ENCODE data around the gene PRDM12. TPM values are rescaled to one million over a fixed set of nuclear protein-coding genes. Genes with fewer than 3 reads are reported as not detected.

The PRDM12 gene
- total RNA-seq, 2 donors from 2014 or later = not detected

- ATAC-seq (no peak), DNase-seq (peak in 1 of 4 donors; percentile 43)
- Histone ChIP-seq H3K27me3 (no peaks in the 10 kb centered on the region), H3K4me3 (no peak overlapping the region), H3K9me3 (no peaks in the 10 kb centered on the region), H3K36me3 (replicated peaks in 1 of 2; ENCODE audit: insufficient read depth in 1 of 2, low read depth in 2 of 2) (peaks cover 0 to 18% of the 10 kb centered on the region in 2 donors), H3K27ac (no peak overlapping the region), H3K4me1 (peaks cover 31% of the 10 kb centered on the region)
- TF ChIP-seq CTCF (IDR thresholded peaks at IDR 0.05) = no peak
- TF ChIP-seq POLR2A (IDR thresholded peaks at IDR 0.05) = no peak
- intact Hi-C loops (cut with DNase I) = no loop called here
- WGBS, 2 donors = 19 to 27% methylated on average over 3 of the region's 3 CpGs
These were observed 34.1 kb downstream of the PRDM12 start for GRCh38 chr9:130698514-130698913.

GRCh38 chr9:130699047-130699446 lies 34.7 kb downstream of the PRDM12 start:
- no peaks in the 10 kb centered on the region for H3K9me3 ChIP-seq
- no peaks in the 10 kb centered on the region for H3K27me3 ChIP-seq
- WGBS, 2 donors = 82 to 84% methylated on average over 2 of the region's 2 CpGs
- intact Hi-C loops (cut with DNase I) = no loop called here
- no peak overlapping the region for H3K27ac ChIP-seq
- TF ChIP-seq CTCF (IDR thresholded peaks at IDR 0.05) (no peak), POLR2A (IDR thresholded peaks at IDR 0.05) (no peak)
- ATAC-seq (no peak), DNase-seq (no peak)
- peaks cover 28% of the 10 kb centered on the region for H3K4me1 ChIP-seq
- H3K4me3 ChIP-seq = no peak overlapping the region
- H3K36me3 ChIP-seq (replicated peaks in 1 of 2; ENCODE audit: insufficient read depth in 1 of 2, low read depth in 2 of 2) = peaks cover 0 to 23% of the 10 kb centered on the region in 2 donors

DNA sequence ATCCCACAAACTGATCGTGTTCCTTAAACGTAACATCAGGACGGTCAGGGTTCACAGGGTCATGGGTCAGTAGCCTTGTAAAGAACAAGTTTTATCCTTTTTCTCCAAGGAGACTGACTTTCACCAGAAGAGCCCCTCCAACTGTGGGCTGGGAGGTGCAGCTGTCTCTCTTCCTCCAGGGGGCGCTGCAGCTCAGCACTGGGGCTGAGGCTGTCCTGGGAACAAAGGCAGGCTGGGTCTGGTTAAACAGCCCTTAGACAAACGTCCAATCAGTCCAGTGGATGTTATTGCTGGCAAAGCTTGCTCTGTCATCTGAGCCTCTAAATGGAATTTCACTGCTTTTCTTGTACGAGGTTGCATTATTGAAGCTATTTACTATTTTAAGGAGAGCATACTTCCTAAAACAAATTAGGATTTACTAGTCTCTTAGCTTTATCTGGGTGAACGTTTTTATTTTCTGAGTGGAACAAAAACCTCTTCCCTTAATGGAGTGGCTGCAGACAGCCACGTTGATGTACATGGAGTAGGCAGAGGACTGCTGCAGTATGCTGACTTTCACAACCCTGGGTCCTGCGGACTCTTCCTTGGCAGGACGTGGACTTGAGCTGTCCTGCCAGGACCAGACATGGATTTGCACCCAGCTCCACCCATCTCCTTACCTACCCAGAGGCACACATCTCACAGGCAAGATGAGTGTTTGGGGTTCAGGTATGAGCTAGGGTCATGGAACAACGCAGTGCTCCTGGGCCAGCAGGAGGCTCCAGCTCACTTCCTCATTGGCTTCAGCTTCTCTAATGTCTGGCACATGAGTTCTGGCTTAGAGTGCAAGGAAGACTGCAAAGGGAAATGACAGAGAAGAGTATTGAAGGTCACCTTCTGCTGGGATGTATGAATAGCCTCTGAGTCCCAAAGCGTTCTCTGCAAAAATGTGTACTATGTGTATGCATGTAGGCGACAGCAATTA lies 36.9 kb downstream of the PRDM12 start:
- DNase-seq (peak; percentile 71 to 79 (median 78)), ATAC-seq (peak; percentile 85)
- peaks cover 0 to 27% of the 10 kb centered on the region in 2 donors for H3K36me3 ChIP-seq (replicated peaks in 1 of 2; ENCODE audit: insufficient read depth in 1 of 2, low read depth in 2 of 2)
- no peaks in the 10 kb centered on the region for H3K27me3 ChIP-seq
- H3K4me3 ChIP-seq = no peak overlapping the region
- H3K9me3 ChIP-seq = no peaks in the 10 kb centered on the region
- 46 to 63% methylated on average over 10 to 13 of the region's 13 CpGs for WGBS, 2 donors
- intact Hi-C loops (cut with DNase I) = loop anchor here (5.0 to 10.0 kb wide), 3 partner anchors 156 to 343 kb away; no protein-coding TSS in a partner anchor
- peaks cover 16% of the 10 kb centered on the region for H3K4me1 ChIP-seq
- TF ChIP-seq POLR2A (IDR thresholded peaks at IDR 0.05) (no peak), CTCF (IDR thresholded peaks at IDR 0.05) (peak; percentile 67 to 89 (median 79))
- no peak overlapping the region for H3K27ac ChIP-seq

DNA sequence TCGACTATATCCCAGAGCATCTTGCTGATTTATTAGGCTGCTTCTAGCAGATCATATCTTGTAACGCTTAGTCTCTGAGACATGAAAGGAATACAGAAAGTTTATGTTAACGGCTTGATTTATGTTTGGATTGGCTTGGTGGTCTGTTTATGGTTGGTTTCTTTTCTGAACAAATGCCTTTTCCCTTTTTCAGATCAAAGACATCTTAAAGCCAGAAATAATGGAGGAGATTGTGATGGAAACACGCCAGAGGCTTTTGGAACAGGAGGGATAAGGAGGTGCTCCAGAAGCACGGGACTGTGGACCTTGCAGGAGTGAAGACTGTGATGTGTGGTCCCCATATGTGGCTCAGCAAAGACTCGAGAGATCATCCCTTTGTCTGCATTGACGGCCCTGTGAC lies 39.1 kb downstream of the PRDM12 start:
- 83 to 90% methylated on average over 7 of the region's 7 CpGs for WGBS, 2 donors
- intact Hi-C loops (cut with DNase I) = loop anchor here (5.0 to 10.0 kb wide), 3 partner anchors 154 to 341 kb away; no protein-coding TSS in a partner anchor
- no peaks in the 10 kb centered on the region for H3K27me3 ChIP-seq
- H3K9me3 ChIP-seq = no peaks in the 10 kb centered on the region
- TF ChIP-seq POLR2A (IDR thresholded peaks at IDR 0.05) (no peak), CTCF (IDR thresholded peaks at IDR 0.05) (no peak)
- H3K36me3 ChIP-seq (replicated peaks in 1 of 2; ENCODE audit: insufficient read depth in 1 of 2, low read depth in 2 of 2) = peaks cover 0 to 27% of the 10 kb centered on the region in 2 donors
- H3K27ac ChIP-seq = no peak overlapping the region
- DNase-seq (no peak), ATAC-seq (no peak)
- H3K4me3 ChIP-seq = no peak overlapping the region
- H3K4me1 ChIP-seq = peaks cover 9% of the 10 kb centered on the region
